GM21723 (cell line): ENCODE results near the gene CCDC24.

Experiments used
- ATAC-seq: cut with Tn5 transposase; IDR thresholded peaks from one replicate; pipeline ENCODE4 v1.9.1; 2021; ENCODE audit warnings: mild to moderate bottlenecking, moderate library complexity; ENCODE audit not compliant: unreplicated experiment

CCDC24 gene

DNA sequence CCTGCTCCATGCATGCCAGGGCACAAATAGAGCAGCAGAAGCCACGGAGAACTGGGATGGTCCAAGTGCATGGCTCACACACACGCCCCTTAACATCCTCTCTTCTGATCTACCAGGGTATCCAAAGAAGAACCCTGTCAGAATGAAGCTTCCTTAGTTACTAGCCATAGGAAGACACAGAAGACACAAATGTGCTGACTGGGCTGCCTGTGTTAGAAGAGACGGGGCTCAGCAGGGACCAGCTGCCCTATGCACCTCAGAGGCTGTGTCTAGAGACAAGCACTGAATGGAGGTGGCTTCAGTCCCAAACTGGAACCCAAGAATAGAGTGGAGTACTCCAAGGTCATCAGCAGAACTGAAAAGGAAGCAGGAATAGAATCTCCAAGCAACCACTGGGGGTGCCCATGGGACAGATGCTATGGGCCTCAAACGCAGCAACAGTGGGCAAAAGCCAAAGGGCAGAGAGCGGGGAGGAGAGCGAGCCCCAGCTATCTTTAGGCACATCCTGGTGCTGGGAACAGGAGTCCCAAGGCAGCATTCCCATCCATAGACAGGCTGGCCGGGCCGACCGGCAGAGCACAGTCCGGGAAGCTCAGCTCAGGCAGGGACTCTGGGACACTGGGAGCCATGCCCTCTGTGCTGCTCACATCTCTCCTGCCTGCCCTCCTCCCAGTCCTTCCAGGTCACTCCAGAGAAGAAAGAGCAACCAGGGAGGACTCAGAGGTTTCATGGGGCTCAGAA is 30.4 kb downstream of the CCDC24 start:
- ATAC-seq = no peak

- no peak for ATAC-seq
These were observed 32.9 kb downstream of the CCDC24 start for GRCh38 chr1:44024031-44024902.

GRCh38 chr1:44024903-44025525 is 33.6 kb downstream of the CCDC24 start:
- no peak for ATAC-seq

- no peak for ATAC-seq
These were observed 34.4 kb downstream of the CCDC24 start for GRCh38 chr1:44025816-44026215.

DNA sequence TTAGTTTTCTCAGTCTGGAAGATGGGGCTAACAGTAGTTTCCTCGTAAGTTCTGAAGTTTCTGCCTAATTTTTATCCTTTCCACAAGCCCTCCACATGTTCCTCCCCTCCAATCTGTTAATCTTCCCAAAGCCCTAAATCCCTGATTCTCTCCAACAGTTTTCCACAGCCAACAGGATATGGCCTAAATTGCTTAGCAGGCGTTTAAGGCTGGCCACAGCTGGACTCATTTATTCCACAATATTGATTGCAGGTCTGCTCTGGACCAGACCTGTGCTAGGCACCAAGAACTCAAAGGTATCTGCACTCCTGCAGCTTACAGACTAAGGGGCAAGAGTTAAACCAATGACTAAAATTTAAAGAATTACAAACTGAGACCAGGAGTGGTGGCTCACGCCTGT is 35.9 kb downstream of the CCDC24 start:
- ATAC-seq = no peak

DNA sequence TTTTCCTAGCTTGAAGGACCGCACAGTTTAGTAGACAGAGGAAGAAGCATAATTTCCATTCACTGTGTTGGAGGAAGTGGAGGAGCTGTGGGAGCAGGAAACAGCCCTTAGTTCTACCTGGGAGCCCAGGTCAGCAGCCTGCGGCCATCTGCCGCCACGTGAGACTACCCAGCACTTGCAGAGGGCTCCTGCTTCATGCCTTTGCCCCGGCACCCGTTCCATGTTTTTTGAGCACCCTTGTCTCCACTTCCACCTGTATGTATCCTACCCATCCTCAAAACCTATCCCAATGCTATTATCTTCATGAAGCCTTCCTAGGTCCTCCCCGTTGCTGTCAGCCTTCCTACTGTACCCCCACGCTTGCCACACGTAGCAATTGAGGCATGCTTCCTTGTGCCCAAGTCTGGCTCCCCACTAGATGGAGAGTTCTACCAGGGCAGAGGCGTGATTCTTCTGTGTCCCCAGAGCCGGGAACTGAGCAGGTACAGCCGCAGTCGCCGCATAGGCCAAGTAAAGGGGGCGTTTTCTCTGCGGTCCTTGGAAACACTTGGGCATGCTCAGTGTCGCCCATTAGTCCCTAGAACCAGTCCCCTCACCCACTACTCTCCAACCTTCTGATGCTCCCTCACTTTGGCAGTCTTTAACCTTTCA is 38.0 kb downstream of the CCDC24 start:
- peak; percentile 19 for ATAC-seq

DNA sequence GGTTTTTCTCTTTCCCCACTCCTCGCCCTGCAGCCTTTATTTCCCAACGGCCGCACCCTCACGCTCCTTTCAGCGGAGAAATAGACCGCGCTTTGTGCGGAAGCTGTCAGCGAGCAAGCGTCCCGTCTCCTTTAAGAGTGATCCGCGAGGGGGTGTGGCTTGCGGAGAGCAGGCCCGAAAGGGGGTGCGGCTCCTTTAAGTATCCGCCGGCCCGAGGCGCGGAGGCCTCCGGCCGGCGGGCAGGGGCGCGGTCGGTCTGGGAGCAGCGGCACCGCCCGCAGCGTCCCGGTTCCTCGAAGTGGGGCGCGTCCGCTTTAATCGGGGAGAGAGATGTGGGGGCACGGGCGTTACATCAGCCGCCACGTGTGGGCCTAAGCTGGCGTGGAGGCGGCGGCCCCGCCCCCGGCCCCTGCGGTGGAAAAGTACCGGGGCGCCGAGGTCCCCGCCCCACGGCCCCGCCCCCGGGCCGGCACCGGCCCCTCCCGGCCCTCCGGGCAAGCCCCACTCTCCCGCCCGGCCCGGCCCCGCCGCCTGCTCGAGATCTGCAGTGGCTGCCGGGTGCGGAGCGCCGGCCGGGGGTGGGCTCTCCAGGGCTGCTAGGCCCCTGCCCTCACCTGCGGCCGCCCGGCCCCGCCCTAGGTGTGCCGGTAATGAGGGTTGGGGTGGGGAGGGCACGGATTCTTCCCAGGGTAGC is 38.7 kb downstream of the CCDC24 start:
- peak; percentile 81 for ATAC-seq

DNA sequence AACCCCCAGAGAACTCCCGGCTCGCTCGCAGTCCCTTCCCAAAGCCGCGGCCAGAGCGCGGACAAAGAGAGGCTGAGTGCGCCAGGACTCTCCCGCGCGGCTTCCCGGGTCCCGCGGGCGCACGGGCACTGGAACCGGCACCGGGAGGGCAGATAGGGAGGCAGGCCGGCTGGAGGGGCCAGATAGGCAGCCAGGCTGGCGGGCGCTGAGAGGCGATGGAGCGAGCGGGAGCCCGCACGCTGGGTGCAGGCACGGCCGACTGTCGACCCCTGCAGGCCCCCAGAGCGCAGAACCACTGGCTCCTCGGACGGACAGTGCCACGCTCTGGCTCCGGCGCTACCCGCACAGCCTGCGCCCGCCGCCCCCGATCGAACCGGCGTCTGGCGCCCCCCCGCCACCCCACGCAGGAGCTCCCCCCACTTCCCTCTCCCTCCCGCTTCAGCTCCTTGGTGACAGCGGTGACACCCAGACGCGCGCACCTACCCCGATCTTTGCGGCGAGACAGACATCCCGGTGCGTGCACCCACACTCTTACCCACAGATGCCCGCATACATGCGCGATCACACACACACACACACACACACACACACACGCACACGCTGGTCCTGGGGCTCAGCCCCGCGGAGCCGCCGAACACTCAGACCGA is 39.3 kb downstream of the CCDC24 start:
- peak; percentile 31 for ATAC-seq

DNA sequence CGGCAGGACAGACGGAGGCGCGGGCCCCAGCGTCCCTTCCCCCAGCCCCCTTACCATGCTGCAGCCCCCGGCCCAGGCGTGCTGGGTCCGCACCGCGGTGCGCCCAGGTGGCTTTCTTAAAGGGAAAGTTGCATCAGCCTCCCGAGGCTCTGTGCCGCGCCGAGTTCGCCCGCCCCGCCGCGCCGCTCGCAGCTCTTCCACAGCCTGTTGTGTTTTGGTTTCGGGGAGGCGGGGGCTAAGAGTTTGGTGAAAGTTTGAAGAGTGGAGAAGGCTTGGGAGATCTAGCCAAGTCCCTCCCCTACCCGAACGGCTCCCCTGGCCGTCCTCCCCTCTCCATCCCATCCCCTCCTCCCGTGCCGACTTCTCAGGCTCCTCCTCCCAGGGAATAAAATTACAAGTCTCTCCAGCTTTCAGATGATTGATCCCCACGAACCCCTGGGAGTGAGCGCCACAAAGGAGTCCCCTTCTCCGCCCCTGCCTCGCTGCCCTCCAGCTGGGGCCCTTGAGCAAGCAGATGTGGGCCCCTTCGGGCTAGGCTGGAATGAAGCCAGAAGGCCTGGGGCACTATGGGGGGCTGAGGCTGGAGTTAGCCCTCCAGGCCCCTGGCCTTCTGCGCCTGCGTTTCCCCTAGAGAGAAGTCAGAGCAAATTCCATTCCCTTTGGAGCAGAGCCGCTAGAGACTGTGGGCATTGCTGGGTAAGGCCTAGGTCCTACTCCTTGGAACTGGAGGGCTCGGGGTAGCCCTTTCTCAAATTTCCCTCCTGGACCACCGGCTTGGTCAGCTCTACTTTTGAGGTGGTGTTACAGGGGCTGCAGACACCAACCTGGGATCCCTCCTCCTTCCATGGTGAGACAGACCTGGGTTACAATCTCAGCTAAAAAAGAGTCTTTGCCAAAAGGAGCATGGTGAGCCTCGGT is 40.1 kb downstream of the CCDC24 start, which contains the start of gene SLC6A9:
SLC6A9 (minus strand) TSS at position 211 of the 918 bp plus-strand sequence. CDS start 7,185 bp downstream, outside the sequence.
- ATAC-seq = no peak

- ATAC-seq = no peak
These were observed 40.9 kb downstream of the CCDC24 start for GRCh38 chr1:44032170-44032790.

- ATAC-seq = no peak
These were observed 41.7 kb downstream of the CCDC24 start for GRCh38 chr1:44033041-44033575.

DNA sequence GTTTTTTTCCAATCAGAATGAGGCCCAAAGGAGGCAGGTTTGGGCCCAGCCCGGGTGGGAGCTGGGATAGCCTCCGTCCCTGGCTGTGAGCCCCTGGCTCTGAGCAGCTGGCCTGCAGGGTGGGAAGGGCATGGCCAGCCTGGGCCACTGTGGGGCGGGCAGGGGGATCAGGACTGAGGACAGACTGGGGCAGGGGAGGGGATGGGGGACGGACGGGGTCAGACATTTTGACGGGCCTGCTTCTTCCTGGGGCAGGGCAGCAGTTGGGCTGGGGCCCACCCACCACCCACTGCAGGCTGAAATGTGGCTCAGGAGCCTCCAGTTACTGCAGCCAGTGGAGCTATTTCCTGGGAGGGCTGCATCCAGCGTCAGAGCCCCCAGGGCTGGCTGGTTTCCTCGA is 42.4 kb downstream of the CCDC24 start:
- no peak for ATAC-seq

GRCh38 chr1:44034423-44034822 is 43.0 kb downstream of the CCDC24 start:
- no peak for ATAC-seq

DNA sequence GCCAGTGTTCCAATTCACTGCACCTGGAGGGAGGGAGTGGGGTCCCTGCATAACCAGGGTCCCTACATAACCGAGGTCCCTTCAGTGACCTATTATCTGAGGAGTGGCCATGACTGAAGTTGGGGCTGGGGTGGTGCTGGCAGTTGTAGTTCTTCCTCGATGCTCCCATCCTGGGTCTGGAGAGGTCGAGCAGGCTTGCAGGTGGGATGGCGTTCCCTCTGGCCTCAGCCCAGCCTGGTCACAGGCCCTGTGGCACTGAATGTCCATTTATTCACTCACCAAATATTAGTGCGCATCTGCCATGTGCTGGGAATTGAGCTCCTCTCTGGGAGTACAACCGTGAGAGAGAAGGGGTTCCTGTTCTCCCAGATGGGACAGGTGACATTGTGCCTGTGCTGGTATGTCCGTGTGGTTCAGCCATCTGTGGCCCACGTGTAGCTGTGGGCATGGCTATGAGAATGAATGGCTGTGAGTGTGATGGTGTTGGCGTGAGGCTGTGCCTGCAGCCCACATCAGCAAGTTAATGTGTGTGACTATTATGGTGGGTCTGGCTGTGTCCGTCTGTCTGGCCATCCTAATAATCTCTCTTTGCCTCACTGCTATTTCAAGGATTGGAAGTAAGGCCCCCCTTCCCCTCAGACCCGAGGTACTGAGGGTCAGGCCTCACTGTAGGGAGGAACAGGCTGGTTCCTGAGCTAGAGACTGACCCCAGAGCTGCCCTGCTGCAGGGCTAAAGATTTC is 43.7 kb downstream of the CCDC24 start:
- ATAC-seq = no peak

DNA sequence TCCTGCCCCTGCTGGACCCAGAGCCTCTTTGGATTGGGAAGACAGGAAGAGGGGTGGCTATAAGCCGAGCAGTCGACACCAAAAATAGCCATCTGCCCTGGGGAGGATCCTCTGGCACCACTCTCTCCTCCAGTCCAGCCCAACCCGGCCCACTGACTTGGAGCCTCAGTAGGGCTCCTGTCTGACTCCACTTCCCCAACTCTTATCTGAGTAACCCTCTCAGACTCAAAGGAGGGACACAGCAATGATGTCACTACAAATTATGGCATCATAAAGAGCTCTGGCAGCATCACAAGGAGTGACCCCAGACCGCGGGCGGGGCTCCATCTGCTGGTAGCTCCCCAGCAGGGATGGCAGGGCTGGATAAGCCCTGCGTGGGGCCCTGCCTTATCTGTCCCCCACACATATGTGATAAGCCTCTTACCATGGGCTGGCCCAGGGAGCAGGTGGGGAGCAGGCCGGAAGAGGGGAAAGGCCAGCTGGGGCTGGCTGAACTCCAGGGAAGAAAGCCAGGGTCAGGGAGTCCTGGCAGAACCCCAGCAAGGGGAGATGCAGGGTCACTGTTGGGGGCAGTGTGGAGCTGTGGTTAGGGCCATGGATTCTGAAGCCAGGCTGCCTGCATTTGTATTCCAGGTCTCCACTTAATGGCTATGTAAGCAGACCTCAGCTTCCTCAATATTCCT is 44.5 kb downstream of the CCDC24 start:
- no peak for ATAC-seq

DNA sequence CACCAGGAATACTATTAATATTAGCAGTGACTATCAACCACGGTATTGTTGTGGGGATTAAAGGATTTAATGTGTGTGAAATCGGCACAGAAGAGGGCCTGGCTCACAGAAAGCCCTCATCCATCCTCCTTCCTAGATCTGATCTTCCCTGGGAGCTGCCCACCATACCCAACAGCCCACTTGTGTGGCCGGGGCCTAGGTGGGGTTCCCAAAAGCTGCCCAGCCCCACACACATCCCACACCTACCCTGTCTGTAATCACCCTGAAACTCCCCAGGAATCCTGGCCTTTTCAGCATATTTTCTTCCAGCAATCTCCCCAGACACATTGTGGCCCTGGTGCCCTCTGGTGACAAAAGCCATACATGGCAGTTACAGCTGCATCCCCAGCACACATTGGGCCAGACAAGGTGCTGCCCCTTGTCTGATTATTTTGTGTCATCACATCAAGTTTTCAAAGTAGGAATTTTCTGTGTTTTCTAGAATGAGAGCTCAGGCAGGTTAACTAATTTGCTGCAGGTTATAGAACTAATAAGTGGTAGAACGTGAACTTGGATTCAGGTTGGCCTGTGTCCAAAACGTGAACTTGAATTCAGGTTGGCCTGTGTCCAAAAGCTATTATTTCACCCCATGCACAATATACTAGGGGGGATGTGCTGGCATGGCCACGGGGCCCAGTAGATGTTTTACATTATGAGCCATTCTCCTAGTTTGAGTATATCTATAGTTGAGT is 45.2 kb downstream of the CCDC24 start:
- ATAC-seq = no peak
